ENCODE data around the gene SYF2.

- no peak for TF ChIP-seq CTCF (conservative IDR thresholded peaks at IDR 0.05; ENCODE audit: low read depth, low read length)
- no peak; the same call in 1 of the 2 replicates for TF ChIP-seq CHD1 (IDR thresholded peaks at IDR 0.05; ENCODE audit: low read depth, low read length)
- TF ChIP-seq POLR2A (IDR thresholded peaks at IDR 0.05; ENCODE audit: low read depth, low read length): no peak
- TF ChIP-seq RCOR1 (IDR thresholded peaks at IDR 0.05; ENCODE audit: insufficient replicate concordance, low read length): no peak
- TF ChIP-seq SMC3 (IDR thresholded peaks at IDR 0.05; ENCODE audit: low read depth, low read length): no peak
- TF ChIP-seq USF2 (IDR thresholded peaks at IDR 0.05; ENCODE audit: low read depth, low read length): no peak
- TF ChIP-seq BHLHE40 (IDR thresholded peaks at IDR 0.05; ENCODE audit: low read depth, low read length): no peak
- no peak for TF ChIP-seq ELK1 (IDR thresholded peaks at IDR 0.05; ENCODE audit: borderline replicate concordance, low read depth, low read length)
- TF ChIP-seq MXI1 (IDR thresholded peaks at IDR 0.05; ENCODE audit: borderline replicate concordance, low read depth, low read length): no peak
- no peak for TF ChIP-seq CEBPB (IDR thresholded peaks at IDR 0.05; ENCODE audit: low read depth, low read length)
- no peak for TF ChIP-seq RAD21 (IDR thresholded peaks at IDR 0.05; ENCODE audit: low read length)
- no peak for TF ChIP-seq MAFK (IDR thresholded peaks at IDR 0.05; ENCODE audit: low read depth, low read length)
- TF ChIP-seq FOS (IDR thresholded peaks at IDR 0.05; ENCODE audit: low read depth, low read length): no peak
- no peak for TF ChIP-seq RFX5 (IDR thresholded peaks at IDR 0.05; ENCODE audit: low read depth, low read length)
Measured at GRCh38 chr1:25245809-25246599, 13.7 kb upstream of the SYF2 start.
